NK-92 (cell line): ENCODE results near the gene CDS2.

ENCODE experiments used
- DNase-seq: peaks from one replicate; lab custom pipeline; 2025; ENCODE audit not compliant: unreplicated experiment; lab: John Stamatoyannopoulos, UW

CDS2 gene

DNA sequence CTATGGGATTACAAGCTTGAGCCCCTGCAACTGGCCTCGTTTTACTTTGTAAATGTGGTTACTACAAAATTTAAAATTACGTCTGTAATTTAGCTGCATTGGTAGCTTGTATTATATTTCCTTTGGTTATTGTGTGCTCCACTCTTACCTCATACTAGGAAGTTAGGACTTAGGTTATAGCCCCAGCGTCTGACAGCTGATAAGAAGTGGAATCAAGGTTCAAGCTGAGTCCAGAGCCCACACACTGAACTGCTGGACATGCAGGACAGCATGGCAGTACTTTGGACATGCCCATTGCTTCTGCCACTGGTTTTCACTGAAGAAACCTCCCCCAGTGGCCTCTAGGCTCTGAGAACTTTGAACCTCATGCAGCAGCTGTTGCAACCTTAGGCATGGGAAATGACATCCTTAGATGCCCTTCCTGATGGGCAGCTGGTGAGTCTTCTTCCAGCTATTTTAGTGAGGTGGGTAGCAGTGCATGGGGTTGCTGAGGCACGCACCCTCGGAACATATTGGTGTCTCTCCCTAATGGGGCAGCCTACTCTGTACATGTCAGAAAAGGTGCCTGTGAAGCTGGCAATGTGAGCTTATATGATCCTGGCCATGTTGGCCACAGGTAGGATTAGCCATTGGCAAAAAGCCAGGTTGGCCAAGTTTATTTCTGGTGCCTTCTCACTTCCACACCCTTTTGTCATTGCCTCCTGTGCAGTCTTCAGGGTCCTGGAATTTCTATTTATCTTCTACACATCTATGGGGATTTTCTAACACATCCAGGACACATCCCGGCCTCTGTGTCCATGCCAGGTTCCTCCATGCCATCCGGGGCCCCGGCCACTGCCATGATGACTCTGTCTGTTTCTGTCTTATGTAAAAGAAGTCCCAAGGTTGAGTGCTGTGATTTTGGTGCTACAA, 85.3 kb downstream of the CDS2 start:
- no peak for DNase-seq

DNA sequence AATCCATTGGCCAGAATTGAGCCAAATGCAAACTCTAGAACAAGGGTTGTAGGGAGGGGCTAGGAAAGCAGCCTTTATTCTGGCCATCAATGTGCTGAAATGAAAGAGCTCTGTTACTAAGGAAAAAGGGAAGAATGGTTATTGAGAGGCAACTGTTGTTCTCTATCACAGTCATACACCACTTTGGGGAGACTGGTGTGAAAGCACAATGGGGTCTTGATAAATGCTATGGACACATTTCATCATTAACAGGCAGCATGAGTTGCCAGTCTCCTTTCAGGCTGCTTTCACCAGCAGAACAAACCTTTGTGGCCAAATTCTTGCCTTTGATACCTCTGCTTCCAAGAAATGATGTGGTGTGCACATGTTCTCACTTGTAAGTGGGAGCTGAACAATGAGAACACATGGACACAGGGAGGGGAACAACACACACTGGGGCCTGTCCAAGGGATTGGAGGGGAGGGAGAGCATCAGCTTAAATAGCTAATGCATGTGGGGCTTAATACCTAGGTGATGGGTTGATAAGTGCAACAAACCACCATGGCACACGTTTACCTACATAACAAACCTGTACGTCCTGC, 86.2 kb downstream of the CDS2 start:
- DNase-seq: no peak

- DNase-seq: no peak
These were observed 88.0 kb downstream of the CDS2 start for GRCh38 chr20:5214826-5215225.

- DNase-seq: no peak
These were observed 89.0 kb downstream of the CDS2 start for GRCh38 chr20:5215672-5216304.

DNA sequence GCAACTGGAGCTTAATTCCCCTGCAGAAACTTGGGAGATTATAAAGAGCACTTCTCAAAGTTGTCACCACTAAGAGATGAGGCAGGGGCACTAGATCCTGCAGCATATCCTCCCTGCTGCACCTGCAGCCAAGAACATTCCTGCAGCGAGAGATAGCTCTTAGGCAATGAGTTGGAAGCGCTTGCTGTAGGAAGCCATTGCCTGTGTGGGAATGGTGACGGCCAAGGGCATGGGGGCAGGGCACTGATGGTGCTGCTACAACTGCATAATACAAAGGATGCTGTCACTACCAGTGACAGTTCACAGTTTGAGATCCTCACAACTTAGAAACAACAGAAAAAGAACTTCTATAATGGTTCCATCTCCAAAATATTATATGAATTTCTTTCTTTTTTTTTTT, 89.9 kb downstream of the CDS2 start:
- no peak for DNase-seq

GRCh38 chr20:5217616-5218015, 90.8 kb downstream of the CDS2 start:
- no peak for DNase-seq

DNA sequence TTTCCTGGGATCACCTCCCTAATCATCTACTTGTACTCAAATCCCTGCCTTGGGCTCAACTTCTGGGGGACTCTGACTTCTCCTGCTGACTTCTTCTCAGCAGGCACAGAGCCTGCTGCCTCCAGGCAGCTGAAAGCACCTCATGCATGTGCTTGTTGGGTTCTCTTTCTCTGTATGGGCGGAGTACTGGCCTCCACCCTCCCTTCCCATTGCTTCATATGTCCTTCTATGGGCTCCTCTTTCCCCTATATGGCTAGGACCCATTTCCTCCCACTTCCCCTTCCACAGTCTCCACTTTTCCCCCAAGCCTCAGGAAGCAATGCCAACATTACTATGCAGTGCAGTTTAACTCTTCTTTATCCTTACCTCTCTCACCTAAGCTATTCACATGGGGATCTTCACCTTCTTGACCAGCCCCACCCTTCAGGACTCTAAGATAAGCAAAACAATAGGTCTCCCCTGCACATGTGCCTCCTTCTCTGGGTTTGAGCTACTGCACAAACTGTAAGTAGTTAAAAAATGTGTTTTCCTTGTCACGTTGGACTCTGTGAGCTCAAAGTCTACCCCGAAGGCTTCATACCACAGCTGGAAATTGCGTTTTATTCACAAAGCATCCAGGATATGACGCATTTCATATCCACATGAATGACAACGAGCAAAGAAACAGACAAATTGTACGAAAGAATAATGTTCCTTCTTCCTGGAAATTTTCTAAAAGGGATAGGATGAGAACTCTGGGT, 93.7 kb downstream of the CDS2 start:
- DNase-seq: no peak

GRCh38 chr20:5221061-5221430, 94.2 kb downstream of the CDS2 start:
- no peak for DNase-seq

DNA sequence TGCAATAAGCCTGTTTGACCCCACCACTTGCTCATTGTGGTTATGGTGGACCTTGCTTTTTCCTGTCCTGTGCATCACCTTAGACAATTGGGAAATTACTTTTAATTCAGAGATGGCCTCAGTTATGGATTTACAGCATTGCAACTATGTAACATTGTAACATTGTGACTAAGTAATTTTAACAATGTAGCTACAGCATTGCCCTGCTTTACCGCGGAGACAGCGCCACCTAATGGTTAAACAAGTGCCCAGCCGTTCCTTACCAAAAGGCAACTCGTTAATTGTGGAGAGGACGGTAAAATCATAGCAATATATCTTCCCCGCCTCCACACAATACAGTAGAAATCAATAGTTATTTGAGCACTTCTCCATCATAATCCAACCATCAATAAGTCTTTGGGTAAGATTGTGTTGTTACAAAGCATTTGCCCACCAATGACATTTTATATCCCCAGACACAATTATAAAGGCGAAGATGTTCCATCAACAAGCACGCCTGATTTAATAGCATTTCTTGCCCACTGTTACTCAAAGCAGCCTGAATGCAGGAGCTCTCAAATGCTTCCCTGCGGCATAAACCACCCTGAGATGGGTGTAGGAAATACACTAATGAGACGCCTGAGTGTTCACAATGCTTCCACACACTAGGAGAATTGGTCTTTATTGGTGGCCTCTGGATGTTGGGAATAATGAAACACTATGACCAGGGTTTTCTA, 96.3 kb downstream of the CDS2 start:
- no peak for DNase-seq

- DNase-seq: no peak
These were observed 103.7 kb downstream of the CDS2 start for GRCh38 chr20:5230544-5230943.

GRCh38 chr20:5234158-5234557, 107.3 kb downstream of the CDS2 start:
- no peak for DNase-seq

- no peak for DNase-seq
These were observed 108.2 kb downstream of the CDS2 start for GRCh38 chr20:5234978-5235377.
